IMR-90 (cell line): ENCODE measurements around the gene JSRP1. TPM values are rescaled to one million over a fixed set of nuclear protein-coding genes. Genes with fewer than 3 reads are reported as not detected.
A peak's percentile ranks its signal among the peaks of the same experiment; 100 is the strongest.

Source experiments
- ATAC-seq: fragments of 200-7000 bp; cut with Tn5 transposase; 2 replicates; pipeline ENCODE4 v1.9.1; 2020; ENCODE audit warnings: low read depth, mild to moderate bottlenecking, moderate library complexity
- BruUV-seq: library from RNA; stranded (reverse); fragments of 400-500 nt; replicated peaks from 2 replicates; lab custom pipeline; 2021; lab: Mats Ljungman, UMichigan
- CTCF ChIA-PET: fragments of 300-600 bp; formaldehyde crosslinking; extraction: SDS; loops from one replicate; lab custom pipeline; 2021; ENCODE audit warnings: antibody characterized with exemption; lab: Yijun Ruan, JAX
- POLR2A ChIA-PET: fragments of 300-600 bp; sonication (Branson Sonifier 250); formaldehyde crosslinking; loops from one replicate; lab custom pipeline; 2022; ENCODE audit warnings: antibody characterized with exemption; ENCODE audit not compliant: unreplicated experiment; lab: Charles Lee
- DNase-seq: peaks from one replicate; pipeline ENCODE4 v3.0.0; 2013
- H2AFZ ChIP-seq: replicated peaks from 2 replicates; pipeline ENCODE3; 2013; ENCODE audit warnings: low read length, mild to moderate bottlenecking; ENCODE audit not compliant: poor library complexity
- H2AK5ac ChIP-seq: 2 replicates; pipeline ENCODE4 v1.6.1; 2013; ENCODE audit warnings: low read depth, low read length, inconsistent platforms
- H2AK9ac ChIP-seq: replicated peaks from 2 replicates; pipeline ENCODE3; 2013; ENCODE audit warnings: mild to moderate bottlenecking, low read depth, low read length, moderate library complexity; ENCODE audit not compliant: poor library complexity
- H2BK120ac ChIP-seq: 2 replicates; pipeline ENCODE4 v1.6.1; 2013; ENCODE audit warnings: low read depth, low read length, inconsistent platforms
- H2BK15ac ChIP-seq: 3 replicates; pipeline ENCODE4 v1.6.1; 2013; ENCODE audit warnings: low read depth, low read length, inconsistent platforms
- H2BK20ac ChIP-seq: 2 replicates; pipeline ENCODE4 v1.6.1; 2013; ENCODE audit warnings: low read depth, mild to moderate bottlenecking, inconsistent platforms, low read length, moderate library complexity
- H2BK5ac ChIP-seq: 2 replicates; pipeline ENCODE4 v1.6.1; 2013; ENCODE audit warnings: mild to moderate bottlenecking, low read depth, low read length, inconsistent platforms; ENCODE audit not compliant: poor library complexity, severe bottlenecking
- H3K14ac ChIP-seq: replicated peaks from 2 replicates; pipeline ENCODE4 v1.6.1; 2013; ENCODE audit warnings: low read depth, low read length, inconsistent platforms
- H3K18ac ChIP-seq: 2 replicates; pipeline ENCODE4 v1.6.1; 2013; ENCODE audit warnings: low read depth, low read length, control low read depth
- H3K23ac ChIP-seq: 2 replicates; pipeline ENCODE4 v1.6.1; 2013; ENCODE audit warnings: low read depth, low read length, inconsistent platforms
- H3K27ac ChIP-seq: 2 replicates; pipeline ENCODE4 v1.5.1; 2013; ENCODE audit warnings: mild to moderate bottlenecking, control low read depth, low read length; ENCODE audit not compliant: insufficient read depth
- H3K27me3 ChIP-seq: 2 replicates; pipeline ENCODE4 v1.6.1; 2013; ENCODE audit warnings: low read length; ENCODE audit not compliant: control insufficient read depth, insufficient read depth
- H3K36me3 ChIP-seq: 2 replicates; pipeline ENCODE4 v1.6.1; 2013; ENCODE audit warnings: low read length, mixed read lengths; ENCODE audit not compliant: control insufficient read depth, insufficient read depth
- H3K4ac ChIP-seq: 2 replicates; pipeline ENCODE4 v1.6.1; 2013; ENCODE audit warnings: low read depth, low read length, inconsistent platforms
- H3K4me1 ChIP-seq: 2 replicates; pipeline ENCODE4 v1.6.1; 2013; ENCODE audit warnings: low read length, mixed read lengths; ENCODE audit not compliant: control insufficient read depth, insufficient read depth
- H3K4me2 ChIP-seq: 2 replicates; pipeline ENCODE4 v1.6.1; 2013; ENCODE audit warnings: low read depth, mild to moderate bottlenecking, control low read depth, low read length, moderate library complexity
- H3K4me3 ChIP-seq: 2 replicates; pipeline ENCODE4 v1.5.1; 2013; ENCODE audit warnings: low read depth, mild to moderate bottlenecking, control low read depth, low read length, moderate library complexity; ENCODE audit not compliant: insufficient read depth
- H3K56ac ChIP-seq: 2 replicates; pipeline ENCODE4 v1.6.1; 2013; ENCODE audit warnings: low read length, inconsistent platforms; ENCODE audit not compliant: insufficient read depth; ENCODE audit errors: extremely low read depth
- H3K79me1 ChIP-seq, 2 experiments: 2 replicates each; pipeline ENCODE4 v1.6.1; 2013; ENCODE audit warnings: low read length in 2 of 2, inconsistent platforms in 1 of 2, low read depth in 1 of 2
- H3K9ac ChIP-seq: 2 replicates; pipeline ENCODE4 v1.6.1; 2013; ENCODE audit warnings: low read depth, low read length, control low read depth
- H3K9me1 ChIP-seq: 2 replicates; pipeline ENCODE4 v1.6.1; 2013; ENCODE audit warnings: low read length, inconsistent platforms; ENCODE audit not compliant: insufficient read depth
- H3K9me3 ChIP-seq: 2 replicates; pipeline ENCODE4 v1.6.1; 2013; ENCODE audit warnings: low read length; ENCODE audit not compliant: control insufficient read depth, insufficient read depth
- H4K20me1 ChIP-seq: 2 replicates; pipeline ENCODE4 v1.6.1; 2013; ENCODE audit warnings: low read length, inconsistent platforms; ENCODE audit not compliant: insufficient read depth
- H4K5ac ChIP-seq: 2 replicates; pipeline ENCODE4 v1.6.1; 2013; ENCODE audit warnings: mild to moderate bottlenecking, low read depth, low read length, control low read depth
- H4K8ac ChIP-seq, 2 experiments: 2 replicates each; pipeline ENCODE4 v1.6.1; 2013; ENCODE audit warnings: low read depth in 2 of 2, low read length in 2 of 2, control low read depth in 1 of 2, inconsistent platforms in 1 of 2
- H4K91ac ChIP-seq: 2 replicates; pipeline ENCODE4 v1.6.1; 2013; ENCODE audit warnings: low read depth, low read length, inconsistent platforms; ENCODE audit not compliant: insufficient read depth
- CEBPB ChIP-seq: IDR thresholded peaks from 2 replicates; pipeline ENCODE4 v1.6.1; 2012; ENCODE audit warnings: low read depth, low read length, improper control_type of control experiment
- CTCF ChIP-seq: conservative IDR thresholded peaks from 2 replicates; pipeline ENCODE4 v1.5.1; 2012; ENCODE audit warnings: mild to moderate bottlenecking, low read depth, low read length, improper control_type of control experiment
- MAZ ChIP-seq: IDR thresholded peaks from 2 replicates; pipeline ENCODE4 v1.6.1; 2012; ENCODE audit warnings: low read depth, mild to moderate bottlenecking, low read length, improper control_type of control experiment, moderate library complexity, borderline replicate concordance
- RAD21 ChIP-seq: IDR thresholded peaks from 2 replicates; pipeline ENCODE4 v1.6.1; 2012; ENCODE audit warnings: low read length, improper control_type of control experiment
- SMC3 ChIP-seq: fragments of 150-350 bp; IDR thresholded peaks from 2 replicates; pipeline ENCODE4 v1.6.1; 2016; ENCODE audit warnings: low read depth, mild to moderate bottlenecking, antibody characterized with exemption, low read length, moderate library complexity
- USF2 ChIP-seq: fragments of 150-350 bp; IDR thresholded peaks from 2 replicates; pipeline ENCODE4 v1.6.1; 2017; ENCODE audit warnings: mild to moderate bottlenecking, antibody characterized with exemption, low read length, low read depth
- WGBS, 2 experiments: methylation state at CpG; one replicate each; pipeline versions ENCODE4 v1.1.5 to v1.1.7; 2013; ENCODE audit warnings: missing lambda C conversion rate in 2 of 2; ENCODE audit not compliant: insufficient read length in 1 of 2; ENCODE audit errors: extremely low coverage in 2 of 2; 5-methylcytosine and 5-hydroxymethylcytosine counted together
- dilution Hi-C: fragments of 300-500 bp; cut with HindIII; formaldehyde crosslinking; loops from one replicate; pipeline ENCODE4 v1.14.3; 2018; ENCODE audit warnings: low sequenced_read_pairs; ENCODE audit not compliant: unreplicated experiment
- in situ Hi-C: fragments of 300-500 bp; cut with MboI; formaldehyde crosslinking; loops from 3 replicates; pipeline ENCODE4 v1.14.3; 2019; ENCODE audit warnings: low sequenced_read_pairs, inconsistent platforms, mixed read lengths
- intact Hi-C: fragments of 100-400 bp; cut with micrococcal nuclease; formaldehyde crosslinking; loops from 2 replicates; pipeline ENCODE4 v1.10.0; 2022
- polyA plus RNA-seq, 3 experiments: library from polyadenylated mRNA; depleted of rRNA; stranded (reverse); fragments of >200 nt; gene quantifications; 2 replicates each; pipeline ENCODE4 v1.2.3, GENCODE V29; 2012; ENCODE audit warnings: low replicate concordance in 1 of 3
- total RNA-seq: library from RNA; depleted of rRNA; stranded (reverse); fragments of >200 nt; gene quantifications from 2 replicates; pipeline ENCODE4 v1.2.3, GENCODE V29; 2012

The JSRP1 gene
- total and polyA plus RNA-seq, 2 of the 4 experiments (the other 2 are of a cell fraction) = not detected

- Histone ChIP-seq H4K8ac (no peak overlapping the region), H2AFZ (no peak overlapping the region), H2BK15ac (no peak overlapping the region), H3K79me1 (peaks cover 4 to 63% of the 10 kb centered on the region in 2 experiments; a peak in 2 of 4 replicates), H4K5ac (no peak overlapping the region), H2AK9ac (peak overlapping the region; percentile 92), H2BK120ac (no peak overlapping the region), H3K27me3 (no peaks in the 10 kb centered on the region), H2BK20ac (no peak overlapping the region), H3K4me2 (no peak overlapping the region; the same call in 1 of the 2 replicates), H3K18ac (no peak overlapping the region), H3K9me1 (peaks cover 13% of the 10 kb centered on the region), H2AK5ac (0 out of 2 replicates have a peak overlapping the region, but pooled peaks have one; percentile 23), H3K36me3 (peaks cover 37% of the 10 kb centered on the region), H3K14ac (no peak overlapping the region), H3K23ac (peak overlapping the region; percentile 86; the same call in 1 of the 2 replicates), H4K91ac (no peak overlapping the region), H4K20me1 (peaks cover 80% of the 10 kb centered on the region), H3K4me3 (no peak overlapping the region), H3K9ac (no peak overlapping the region), H3K4ac (no peak overlapping the region), H3K56ac (no peak overlapping the region), H3K9me3 (no peaks in the 10 kb centered on the region), H3K4me1 (peaks cover 19% of the 10 kb centered on the region), H2BK5ac (no peak overlapping the region), H3K27ac (no peak overlapping the region)
- intact Hi-C loops (no loop called here), in situ Hi-C loops (no loop called here), dilution Hi-C loops (no loop called here)
- CTCF ChIA-PET = no interaction called here
- BruUV-seq = no TSS peak
- POLR2A ChIA-PET = no interaction called here
- 90% methylated on average over 20 of the region's 41 CpGs; no CpG with 5 or more reads in 1 of the 2 experiments for whole genome bisulfite sequencing, 2 experiments
- DNase-seq = no peak
- no peak for TF ChIP-seq CEBPB
- TF ChIP-seq CTCF = no peak
- TF ChIP-seq SMC3 = no peak
- TF ChIP-seq MAZ = no peak
- TF ChIP-seq RAD21 = no peak
- TF ChIP-seq USF2 = no peak
- ATAC-seq = no peak
These were observed 15.1 kb downstream of the JSRP1 start for GRCh38 chr19:2240881-2241760.
